Naive thymus-derived CD4-positive, alpha-beta T cell (primary cell): ENCODE results near the gene DOCK4. TPM values are rescaled to one million over a fixed set of nuclear protein-coding genes. Genes with fewer than 3 reads are reported as not detected.

Experiments
- ATAC-seq: fragments of 150-1000 bp; cut with Tn5 transposase; 2 replicates; pipeline ENCODE4 v1.10.0; 2021; ENCODE audit warnings: mild to moderate bottlenecking, moderate library complexity
- CTCF ChIA-PET: fragments of 350-600 bp; sonication (Branson Sonifier 250); formaldehyde crosslinking; loops from one replicate; lab custom pipeline; 2021; ENCODE audit warnings: antibody characterized with exemption; lab: Charles Lee
- POLR2A ChIA-PET: fragments of 350-600 bp; sonication (Branson Sonifier 250); formaldehyde crosslinking; loops from one replicate; lab custom pipeline; 2021; ENCODE audit warnings: antibody characterized with exemption, inconsistent platforms; lab: Charles Lee
- DNase-seq, 9 donors: peaks; one replicate each; pipeline versions ENCODE4 v3.0.0 to v3.0.0-alpha.2; 2020 to 2022; ENCODE audit warnings: mixed read lengths in 1 of 9
- H3K27ac ChIP-seq: one replicate; pipeline ENCODE4 v1.7.0; 2013; ENCODE audit warnings: mild to moderate bottlenecking, low read depth, low read length, moderate library complexity
- H3K27me3 ChIP-seq, 2 donors: one replicate each; pipeline ENCODE4 v1.7.0; 2013; ENCODE audit warnings: low read length in 2 of 2, mild to moderate bottlenecking in 2 of 2, moderate library complexity in 2 of 2; ENCODE audit not compliant: control insufficient read depth in 2 of 2, insufficient read depth in 2 of 2
- H3K36me3 ChIP-seq, 3 experiments: 1 replicate in 2 of 3; 2 replicates in 1 of 3; pipeline ENCODE4 v1.7.0; 2013; ENCODE audit warnings: low read length in 3 of 3, mild to moderate bottlenecking in 3 of 3, moderate library complexity in 1 of 3; ENCODE audit not compliant: insufficient read depth in 3 of 3, control insufficient read depth in 2 of 3
- H3K4me1 ChIP-seq, 2 donors: one replicate each; pipeline ENCODE4 v1.7.0; 2013; ENCODE audit warnings: low read length in 2 of 2, mild to moderate bottlenecking in 2 of 2, moderate library complexity in 1 of 2; ENCODE audit not compliant: control insufficient read depth in 2 of 2, insufficient read depth in 2 of 2
- H3K4me3 ChIP-seq: 2 replicates; pipeline ENCODE4 v1.7.0; 2013; ENCODE audit warnings: mild to moderate bottlenecking, low read length
- H3K9me3 ChIP-seq, 3 experiments: 1 replicate in 2 of 3; 2 replicates in 1 of 3; pipeline ENCODE4 v1.7.0; 2013; ENCODE audit warnings: low read length in 3 of 3; ENCODE audit not compliant: control insufficient read depth in 2 of 3
- H3K27ac Mint-ChIP-seq, 9 donors: one replicate each; pipeline ENCODE4 v1.8.0; 2020 to 2022; ENCODE audit warnings: mixed read lengths in 9 of 9, mild to moderate bottlenecking in 8 of 9, moderate library complexity in 5 of 9, inconsistent platforms in 2 of 9
- H3K27me3 Mint-ChIP-seq, 5 donors: one replicate each; pipeline ENCODE4 v1.8.0; 2021 to 2022; ENCODE audit warnings: mixed read lengths in 5 of 5, mild to moderate bottlenecking in 1 of 5
- H3K36me3 Mint-ChIP-seq, 5 donors: one replicate each; pipeline ENCODE4 v1.8.0; 2020 to 2022; ENCODE audit warnings: mixed read lengths in 5 of 5, mild to moderate bottlenecking in 3 of 5, inconsistent platforms in 1 of 5
- H3K4me1 Mint-ChIP-seq, 7 donors: one replicate each; pipeline ENCODE4 v1.8.0; 2020 to 2022; ENCODE audit warnings: mixed read lengths in 7 of 7, mild to moderate bottlenecking in 3 of 7, inconsistent platforms in 1 of 7
- H3K4me3 Mint-ChIP-seq, 10 donors: one replicate each; pipeline ENCODE4 v1.8.0; 2020 to 2022; ENCODE audit warnings: mild to moderate bottlenecking in 10 of 10, mixed read lengths in 10 of 10, moderate library complexity in 6 of 10, inconsistent platforms in 2 of 10
- H3K9me3 Mint-ChIP-seq, 11 donors: one replicate each; pipeline ENCODE4 v1.8.0; 2020 to 2022; ENCODE audit warnings: mixed read lengths in 11 of 11, mild to moderate bottlenecking in 4 of 11, inconsistent platforms in 1 of 11, moderate library complexity in 1 of 11
- intact Hi-C, 2 donors: fragments of 100-400 bp; cut with micrococcal nuclease; formaldehyde crosslinking; loops; one replicate each; pipeline ENCODE4 v1.15.1; 2023
- polyA plus RNA-seq, 2 donors: library from polyadenylated mRNA; unstranded; fragments of 300-500 nt; fragmentation: Illumina TruSeq; gene quantifications; one replicate each; pipeline ENCODE4 v1.2.3, GENCODE V29; 2021
- total RNA-seq, 6 experiments: library from RNA in 5 of 6; stranded (reverse) in 5 of 6; gene quantifications; 1 replicate in 5 of 6; 2 replicates in 1 of 6; pipeline ENCODE4 v1.2.3 and lab custom pipeline; 2021 to 2026

Gene DOCK4
- total and polyA plus RNA-seq, 7 experiments from 2014 or later = 0.16 to 3.1 (median 2.2) TPM; not detected in 1

DNA sequence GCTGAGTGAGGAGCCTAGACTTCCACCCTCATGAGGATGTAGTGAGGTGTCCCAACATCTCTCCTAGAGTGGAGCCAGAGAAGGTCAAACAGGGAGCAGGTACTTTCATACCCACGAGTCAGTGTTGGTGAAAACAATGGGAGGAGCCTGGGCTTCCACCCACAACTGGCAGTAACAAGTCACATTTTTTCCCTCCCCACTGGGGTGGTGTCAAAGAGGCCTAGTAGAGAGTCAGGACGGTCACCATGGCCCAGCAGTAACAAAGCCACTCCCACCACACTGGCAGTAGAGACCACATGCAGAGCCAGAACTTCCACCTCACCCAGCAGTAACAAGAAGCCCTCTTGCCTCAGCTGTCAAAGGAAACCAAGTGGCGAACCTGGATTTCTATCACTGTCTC is 363.7 kb downstream of the DOCK4 start:
- CTCF ChIA-PET = no interaction called here
- POLR2A ChIA-PET = no interaction called here

DNA sequence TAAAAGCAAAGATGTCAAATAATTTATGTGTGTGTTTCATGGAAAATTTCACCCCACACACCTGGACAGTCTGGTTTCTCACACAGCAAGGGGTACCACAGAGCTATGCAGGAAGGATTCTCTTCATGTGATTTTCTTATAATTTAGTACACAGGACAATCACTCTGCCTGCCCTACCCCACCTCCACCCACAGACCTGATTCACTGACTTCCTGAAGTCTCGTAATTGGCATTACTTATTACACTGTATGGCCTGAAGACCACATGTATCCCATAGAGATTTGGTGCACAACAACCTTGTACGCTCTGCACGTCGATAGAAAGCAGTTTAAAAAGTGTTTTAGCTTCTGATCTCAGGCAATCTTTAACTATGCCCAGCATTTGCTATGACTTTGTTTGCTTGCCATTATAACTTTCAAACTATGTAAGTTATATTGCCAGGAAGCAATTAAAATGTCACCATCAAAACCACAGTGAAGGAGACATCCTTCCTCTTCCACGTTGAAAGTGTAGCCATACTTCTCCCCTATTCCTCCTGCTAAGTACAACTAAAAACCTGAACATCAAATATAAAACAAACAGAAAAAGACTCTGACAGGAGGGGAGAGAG is 364.5 kb downstream of the DOCK4 start:
- H3K9me3 Mint-ChIP-seq = peaks cover 0 to 5% (median 2%) of the 10 kb centered on the region in 11 donors
- no peak overlapping the region for H3K27ac Mint-ChIP-seq
- no peaks in the 10 kb centered on the region for H3K9me3 ChIP-seq
- H3K4me1 ChIP-seq = no peaks in the 10 kb centered on the region
- peaks cover 0 to 8% (median 0%) of the 10 kb centered on the region in 7 donors for H3K4me1 Mint-ChIP-seq
- H3K27ac ChIP-seq = no peak overlapping the region
- POLR2A ChIA-PET = no interaction called here
- H3K27me3 ChIP-seq = no peaks in the 10 kb centered on the region
- intact Hi-C loops = no loop called here
- no peak overlapping the region for H3K4me3 ChIP-seq
- no peak overlapping the region for H3K4me3 Mint-ChIP-seq
- no peaks in the 10 kb centered on the region for H3K36me3 Mint-ChIP-seq
- ATAC-seq = no peak
- CTCF ChIA-PET = no interaction called here
- H3K27me3 Mint-ChIP-seq = peaks cover 0 to under 1% (median 0%) of the 10 kb centered on the region in 5 donors
- DNase-seq = no peak
- H3K36me3 ChIP-seq = no peaks in the 10 kb centered on the region

More for the DNA sequence above, 363.7 kb downstream of the DOCK4 start:
- no peak overlapping the region for H3K4me3 Mint-ChIP-seq
- no peaks in the 10 kb centered on the region for H3K9me3 ChIP-seq
- H3K4me1 Mint-ChIP-seq = peaks cover 0 to 8% (median 0%) of the 10 kb centered on the region in 7 donors
- peaks cover 0 to under 1% (median 0%) of the 10 kb centered on the region in 5 donors for H3K27me3 Mint-ChIP-seq
- H3K4me3 ChIP-seq = no peak overlapping the region
- no peak for ATAC-seq
- intact Hi-C loops = no loop called here
- no peaks in the 10 kb centered on the region for H3K36me3 ChIP-seq
- no peaks in the 10 kb centered on the region for H3K27me3 ChIP-seq
- no peak overlapping the region for H3K27ac ChIP-seq
- H3K27ac Mint-ChIP-seq = no peak overlapping the region
- no peaks in the 10 kb centered on the region for H3K36me3 Mint-ChIP-seq
- H3K4me1 ChIP-seq = no peaks in the 10 kb centered on the region
- peaks cover 0 to 2% (median 0%) of the 10 kb centered on the region in 11 donors for H3K9me3 Mint-ChIP-seq
- no peak for DNase-seq

GRCh38 chr7:111840528-111840927 is 365.7 kb downstream of the DOCK4 start:
- Histone ChIP-seq H3K27ac (no peak overlapping the region), H3K9me3 (no peaks in the 10 kb centered on the region), H3K4me1 (no peaks in the 10 kb centered on the region), H3K27me3 (no peaks in the 10 kb centered on the region), H3K36me3 (no peaks in the 10 kb centered on the region), H3K4me3 (no peak overlapping the region)
- CTCF ChIA-PET = no interaction called here
- Mint-ChIP-seq H3K27ac (no peak overlapping the region), H3K4me3 (no peak overlapping the region), H3K9me3 (peaks cover 0 to 11% (median 2%) of the 10 kb centered on the region in 11 donors), H3K36me3 (no peaks in the 10 kb centered on the region), H3K27me3 (peaks cover 0 to 7% (median 0%) of the 10 kb centered on the region in 5 donors), H3K4me1 (peaks cover 0 to 8% (median 0%) of the 10 kb centered on the region in 7 donors)
- intact Hi-C loops = no loop called here
- ATAC-seq (no peak), DNase-seq (no peak)
- POLR2A ChIA-PET = no interaction called here

DNA sequence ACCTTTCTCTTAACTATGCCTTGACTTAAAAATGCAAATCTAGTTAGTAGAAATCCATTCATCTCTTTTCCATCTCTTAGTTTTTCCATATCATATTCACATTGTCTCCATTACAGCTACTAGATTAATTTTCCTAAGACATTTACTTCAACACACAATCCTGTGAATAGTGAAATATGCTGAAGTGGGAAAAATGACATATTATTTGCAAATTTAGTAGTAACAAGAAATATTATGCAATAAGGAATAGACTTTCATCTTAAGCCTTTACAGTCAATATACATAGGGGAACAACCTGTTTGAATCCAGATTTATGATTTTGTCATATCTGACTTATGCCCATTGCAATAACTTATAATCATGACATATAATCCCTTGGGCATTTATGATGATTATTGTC is 366.9 kb downstream of the DOCK4 start:
- Mint-ChIP-seq H3K36me3 (no peaks in the 10 kb centered on the region), H3K9me3 (peaks cover 0 to 11% (median 2%) of the 10 kb centered on the region in 11 donors), H3K27ac (no peak overlapping the region), H3K4me3 (no peak overlapping the region), H3K27me3 (peaks cover 0 to 7% (median 0%) of the 10 kb centered on the region in 5 donors), H3K4me1 (peaks cover 0 to 8% (median 0%) of the 10 kb centered on the region in 7 donors)
- intact Hi-C loops = no loop called here
- Histone ChIP-seq H3K4me3 (no peak overlapping the region), H3K9me3 (no peaks in the 10 kb centered on the region), H3K27ac (no peak overlapping the region), H3K36me3 (no peaks in the 10 kb centered on the region), H3K27me3 (no peaks in the 10 kb centered on the region), H3K4me1 (no peaks in the 10 kb centered on the region)
- DNase-seq = no peak
- ATAC-seq = no peak
- CTCF ChIA-PET = no interaction called here
- POLR2A ChIA-PET = no interaction called here

GRCh38 chr7:111836592-111836991 is 369.6 kb downstream of the DOCK4 start:
- peaks cover 0 to 11% (median 2%) of the 10 kb centered on the region in 11 donors for H3K9me3 Mint-ChIP-seq
- DNase-seq (no peak), ATAC-seq (no peak)
- H3K4me3 Mint-ChIP-seq = no peak overlapping the region
- ChIA-PET POLR2A (no interaction called here), CTCF (no interaction called here)
- H3K27me3 Mint-ChIP-seq = peaks cover 0 to 7% (median 5%) of the 10 kb centered on the region in 5 donors
- peaks cover 0 to 3% (median 0%) of the 10 kb centered on the region in 7 donors for H3K4me1 Mint-ChIP-seq
- H3K36me3 Mint-ChIP-seq = no peaks in the 10 kb centered on the region
- intact Hi-C loops = no loop called here
- no peaks in the 10 kb centered on the region for H3K4me1 ChIP-seq
- H3K9me3 ChIP-seq = no peaks in the 10 kb centered on the region
- no peak overlapping the region for H3K4me3 ChIP-seq
- H3K36me3 ChIP-seq = no peaks in the 10 kb centered on the region
- H3K27ac Mint-ChIP-seq = no peak overlapping the region
- H3K27me3 ChIP-seq = no peaks in the 10 kb centered on the region
- H3K27ac ChIP-seq = no peak overlapping the region

DNA sequence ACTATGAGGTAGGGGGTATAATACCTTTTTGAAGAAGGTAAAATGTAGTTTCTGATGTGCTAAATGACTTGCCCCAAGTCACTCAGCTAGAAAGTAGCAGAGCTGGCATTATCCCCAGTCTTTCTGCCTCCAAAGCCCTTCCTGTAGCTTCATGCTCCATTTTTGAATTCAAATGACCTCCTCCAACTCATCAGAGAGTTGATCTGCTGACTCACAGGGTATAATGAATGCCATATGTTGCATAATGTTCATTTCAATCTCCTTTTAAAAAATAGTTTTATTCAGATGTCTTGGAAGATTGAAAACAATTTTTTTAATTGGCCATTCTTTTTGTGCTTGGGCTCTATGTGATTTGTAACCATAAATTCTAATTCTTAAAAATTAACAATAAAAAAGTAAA is 371.1 kb downstream of the DOCK4 start:
- H3K9me3 Mint-ChIP-seq = peaks cover 0 to 11% (median 2%) of the 10 kb centered on the region in 11 donors
- no peaks in the 10 kb centered on the region for H3K9me3 ChIP-seq

DNA sequence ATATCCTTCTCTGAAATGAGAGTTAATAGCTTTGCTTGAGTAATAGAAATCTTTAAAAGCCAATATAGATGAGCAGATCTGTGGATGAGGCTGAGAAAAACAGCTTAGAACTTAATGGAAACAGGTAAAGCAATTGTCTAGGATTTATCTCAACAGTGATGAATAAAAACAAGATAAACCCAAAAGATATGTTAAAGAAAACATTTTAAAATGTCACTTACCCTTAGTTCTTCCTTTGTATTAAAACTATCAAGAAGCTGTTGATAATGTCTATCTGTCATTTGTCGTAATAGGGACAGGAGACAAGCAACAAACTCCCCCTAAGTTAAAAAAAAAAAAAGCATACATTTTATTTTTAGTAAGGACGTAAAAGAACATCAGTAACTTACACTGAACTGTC is 371.8 kb downstream of the DOCK4 start:
- peaks cover 0 to 11% (median 2%) of the 10 kb centered on the region in 11 donors for H3K9me3 Mint-ChIP-seq
- H3K4me3 Mint-ChIP-seq = no peak overlapping the region
- CTCF ChIA-PET = interaction anchor here (0.8 kb wide), 1 partner anchor 11 kb away, joined by 3 read pairs; no protein-coding TSS in a partner anchor
- no peaks in the 10 kb centered on the region for H3K36me3 ChIP-seq
- H3K9me3 ChIP-seq = no peaks in the 10 kb centered on the region
- no peak for DNase-seq
- H3K27ac Mint-ChIP-seq = no peak overlapping the region
- peaks cover 0 to 15% (median 9%) of the 10 kb centered on the region in 5 donors for H3K27me3 Mint-ChIP-seq
- intact Hi-C loops = no loop called here
- H3K36me3 Mint-ChIP-seq = no peaks in the 10 kb centered on the region
- ATAC-seq = no peak
- POLR2A ChIA-PET = no interaction called here
- H3K27me3 ChIP-seq = no peaks in the 10 kb centered on the region
- no peak overlapping the region for H3K27ac ChIP-seq
- H3K4me3 ChIP-seq = no peak overlapping the region
- H3K4me1 Mint-ChIP-seq = no peaks in the 10 kb centered on the region
- H3K4me1 ChIP-seq = no peaks in the 10 kb centered on the region

More for the DNA sequence above, 371.1 kb downstream of the DOCK4 start:
- no peaks in the 10 kb centered on the region for H3K4me1 Mint-ChIP-seq
- intact Hi-C loops = no loop called here
- POLR2A ChIA-PET = no interaction called here
- no peaks in the 10 kb centered on the region for H3K36me3 Mint-ChIP-seq
- ATAC-seq = no peak
- no peak overlapping the region for H3K4me3 Mint-ChIP-seq
- Histone ChIP-seq H3K36me3 (no peaks in the 10 kb centered on the region), H3K27ac (no peak overlapping the region), H3K4me1 (no peaks in the 10 kb centered on the region), H3K4me3 (no peak overlapping the region), H3K27me3 (no peaks in the 10 kb centered on the region)
- peaks cover 0 to 15% (median 9%) of the 10 kb centered on the region in 5 donors for H3K27me3 Mint-ChIP-seq
- CTCF ChIA-PET = no interaction called here
- H3K27ac Mint-ChIP-seq = no peak overlapping the region
- no peak for DNase-seq
